Ishikawa (cell line): Measurements from ENCODE around the gene CACFD1.

ENCODE experiments used
- CEBPB ChIP-seq: IDR thresholded peaks from 2 replicates; pipeline ENCODE4 v1.6.1; 2012
- EGR1 ChIP-seq: IDR thresholded peaks from 2 replicates; pipeline ENCODE4 v1.6.1; 2012
- EP300 ChIP-seq: IDR thresholded peaks from 2 replicates; pipeline ENCODE4 v1.6.1; 2012; ENCODE audit warnings: borderline replicate concordance
- FOXM1 ChIP-seq: IDR thresholded peaks from 2 replicates; pipeline ENCODE4 v1.6.1; 2012; ENCODE audit warnings: low read depth, borderline replicate concordance
- NFIC ChIP-seq: IDR thresholded peaks from 2 replicates; pipeline ENCODE4 v1.6.1; 2012
- RAD21 ChIP-seq: IDR thresholded peaks from 2 replicates; pipeline ENCODE4 v1.6.1; 2012; ENCODE audit warnings: low read depth
- TAF1 ChIP-seq: IDR thresholded peaks from 2 replicates; pipeline ENCODE4 v1.6.1; 2012; ENCODE audit warnings: low read depth, mild to moderate bottlenecking
- TEAD4 ChIP-seq: IDR thresholded peaks from 2 replicates; pipeline ENCODE4 v1.6.1; 2012
- YY1 ChIP-seq: IDR thresholded peaks from 2 replicates; pipeline ENCODE4 v1.6.1; 2012; ENCODE audit warnings: low read depth
- ZBTB7A ChIP-seq: IDR thresholded peaks from 2 replicates; pipeline ENCODE4 v1.6.1; 2012; ENCODE audit warnings: low read depth
- TF ChIP-seq, protein P1 (sequence below): IDR thresholded peaks from 2 replicates; pipeline ENCODE4 v1.6.1; 2012
- TF ChIP-seq, protein P2 (sequence below): IDR thresholded peaks from 2 replicates; pipeline ENCODE4 v1.6.1; 2012
- TF ChIP-seq, protein P3 (sequence below): IDR thresholded peaks from 2 replicates; pipeline ENCODE4 v1.6.1; 2012; ENCODE audit warnings: low read depth, mild to moderate bottlenecking

DNA sequence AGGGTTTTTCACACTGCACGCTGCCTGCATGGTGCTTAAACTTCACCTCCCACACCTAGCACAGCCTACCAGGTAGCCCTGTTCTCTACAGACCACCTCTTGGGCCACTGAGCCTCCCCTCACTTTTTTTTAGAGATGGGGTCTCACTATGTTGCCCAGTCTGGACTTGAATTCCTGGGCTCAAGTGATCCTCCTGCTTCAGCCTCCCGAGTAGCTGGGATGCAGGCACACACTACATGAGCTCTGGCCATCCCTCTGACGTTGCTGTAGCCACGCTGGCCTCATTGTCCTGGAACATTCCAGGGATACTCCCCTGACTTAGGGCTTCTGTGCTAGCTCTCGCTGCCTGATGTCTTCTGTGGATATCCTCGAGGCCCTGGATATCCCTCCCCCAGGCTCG is 7.2 kb upstream of the CACFD1 start:
- TF ChIP-seq FOXM1 (no peak), RAD21 (no peak), EP300 (no peak), ZBTB7A (no peak), CEBPB (no peak), TAF1 (no peak), EGR1 (no peak), TEAD4 (no peak), YY1 (no peak), NFIC (no peak)
- TF ChIP-seq, protein P1, sequence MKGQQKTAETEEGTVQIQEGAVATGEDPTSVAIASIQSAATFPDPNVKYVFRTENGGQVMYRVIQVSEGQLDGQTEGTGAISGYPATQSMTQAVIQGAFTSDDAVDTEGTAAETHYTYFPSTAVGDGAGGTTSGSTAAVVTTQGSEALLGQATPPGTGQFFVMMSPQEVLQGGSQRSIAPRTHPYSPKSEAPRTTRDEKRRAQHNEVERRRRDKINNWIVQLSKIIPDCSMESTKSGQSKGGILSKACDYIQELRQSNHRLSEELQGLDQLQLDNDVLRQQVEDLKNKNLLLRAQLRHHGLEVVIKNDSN, result no peak
- TF ChIP-seq, protein P2, sequence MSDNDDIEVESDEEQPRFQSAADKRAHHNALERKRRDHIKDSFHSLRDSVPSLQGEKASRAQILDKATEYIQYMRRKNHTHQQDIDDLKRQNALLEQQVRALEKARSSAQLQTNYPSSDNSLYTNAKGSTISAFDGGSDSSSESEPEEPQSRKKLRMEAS, result no peak
- TF ChIP-seq, protein P3, sequence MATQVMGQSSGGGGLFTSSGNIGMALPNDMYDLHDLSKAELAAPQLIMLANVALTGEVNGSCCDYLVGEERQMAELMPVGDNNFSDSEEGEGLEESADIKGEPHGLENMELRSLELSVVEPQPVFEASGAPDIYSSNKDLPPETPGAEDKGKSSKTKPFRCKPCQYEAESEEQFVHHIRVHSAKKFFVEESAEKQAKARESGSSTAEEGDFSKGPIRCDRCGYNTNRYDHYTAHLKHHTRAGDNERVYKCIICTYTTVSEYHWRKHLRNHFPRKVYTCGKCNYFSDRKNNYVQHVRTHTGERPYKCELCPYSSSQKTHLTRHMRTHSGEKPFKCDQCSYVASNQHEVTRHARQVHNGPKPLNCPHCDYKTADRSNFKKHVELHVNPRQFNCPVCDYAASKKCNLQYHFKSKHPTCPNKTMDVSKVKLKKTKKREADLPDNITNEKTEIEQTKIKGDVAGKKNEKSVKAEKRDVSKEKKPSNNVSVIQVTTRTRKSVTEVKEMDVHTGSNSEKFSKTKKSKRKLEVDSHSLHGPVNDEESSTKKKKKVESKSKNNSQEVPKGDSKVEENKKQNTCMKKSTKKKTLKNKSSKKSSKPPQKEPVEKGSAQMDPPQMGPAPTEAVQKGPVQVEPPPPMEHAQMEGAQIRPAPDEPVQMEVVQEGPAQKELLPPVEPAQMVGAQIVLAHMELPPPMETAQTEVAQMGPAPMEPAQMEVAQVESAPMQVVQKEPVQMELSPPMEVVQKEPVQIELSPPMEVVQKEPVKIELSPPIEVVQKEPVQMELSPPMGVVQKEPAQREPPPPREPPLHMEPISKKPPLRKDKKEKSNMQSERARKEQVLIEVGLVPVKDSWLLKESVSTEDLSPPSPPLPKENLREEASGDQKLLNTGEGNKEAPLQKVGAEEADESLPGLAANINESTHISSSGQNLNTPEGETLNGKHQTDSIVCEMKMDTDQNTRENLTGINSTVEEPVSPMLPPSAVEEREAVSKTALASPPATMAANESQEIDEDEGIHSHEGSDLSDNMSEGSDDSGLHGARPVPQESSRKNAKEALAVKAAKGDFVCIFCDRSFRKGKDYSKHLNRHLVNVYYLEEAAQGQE, result no peak
